Measurements from ENCODE around the gene MAP7D1. TPM values are rescaled to one million over a fixed set of nuclear protein-coding genes. Genes with fewer than 3 reads are reported as not detected.

Gene MAP7D1
- total RNA-seq, 1 donor from 2014 or later: 183 TPM

DNA sequence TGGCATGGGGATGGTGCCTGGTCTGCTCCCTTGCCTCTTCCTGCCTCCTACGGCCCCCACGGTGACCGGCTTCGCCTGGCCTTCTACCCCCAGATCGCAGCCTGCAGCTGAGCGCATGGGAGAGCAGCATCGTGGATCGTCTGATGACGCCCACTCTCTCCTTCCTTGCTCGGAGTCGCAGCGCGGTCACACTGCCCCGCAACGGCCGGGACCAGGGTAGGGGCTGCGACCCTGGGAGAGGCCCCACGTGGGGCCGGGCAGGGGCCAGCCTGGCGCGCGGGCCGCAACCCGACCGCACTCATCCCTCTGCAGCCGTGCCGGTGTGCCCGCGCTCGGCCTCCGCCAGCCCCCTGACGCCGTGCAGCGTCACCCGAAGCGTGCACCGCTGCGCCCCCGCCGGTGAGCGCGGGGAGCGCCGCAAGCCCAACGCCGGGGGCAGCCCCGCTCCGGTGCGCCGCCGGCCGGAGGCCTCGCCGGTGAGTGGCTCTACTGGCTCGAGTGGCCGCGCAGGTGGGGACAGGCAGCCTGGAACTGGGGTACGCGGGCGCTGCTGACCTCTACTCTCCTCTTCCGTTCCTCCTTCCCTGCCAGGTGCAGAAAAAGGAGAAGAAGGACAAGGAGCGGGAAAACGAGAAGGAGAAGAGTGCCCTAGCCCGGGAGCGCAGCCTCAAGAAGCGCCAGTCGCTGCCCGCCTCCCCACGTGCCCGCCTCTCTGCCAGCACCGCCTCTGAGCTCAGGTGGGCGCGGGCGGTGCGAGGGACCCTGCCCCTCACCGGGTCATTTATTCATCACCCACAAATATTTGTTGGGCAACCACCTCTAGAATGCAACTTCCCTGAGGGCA is 20.4 kb downstream of the MAP7D1 start:
- Histone ChIP-seq H3K4me3 (ENCODE audit: low read depth, low read length) (no peak overlapping the region), H3K27me3 (ENCODE audit: control insufficient read depth, insufficient read depth, low read length) (no peaks in the 10 kb centered on the region), H3K36me3 (ENCODE audit: control insufficient read depth, insufficient read depth, low read length) (peaks cover 9% of the 10 kb centered on the region)
- DNase-seq (ENCODE audit: low read depth): no peak
- TF ChIP-seq, protein P1, sequence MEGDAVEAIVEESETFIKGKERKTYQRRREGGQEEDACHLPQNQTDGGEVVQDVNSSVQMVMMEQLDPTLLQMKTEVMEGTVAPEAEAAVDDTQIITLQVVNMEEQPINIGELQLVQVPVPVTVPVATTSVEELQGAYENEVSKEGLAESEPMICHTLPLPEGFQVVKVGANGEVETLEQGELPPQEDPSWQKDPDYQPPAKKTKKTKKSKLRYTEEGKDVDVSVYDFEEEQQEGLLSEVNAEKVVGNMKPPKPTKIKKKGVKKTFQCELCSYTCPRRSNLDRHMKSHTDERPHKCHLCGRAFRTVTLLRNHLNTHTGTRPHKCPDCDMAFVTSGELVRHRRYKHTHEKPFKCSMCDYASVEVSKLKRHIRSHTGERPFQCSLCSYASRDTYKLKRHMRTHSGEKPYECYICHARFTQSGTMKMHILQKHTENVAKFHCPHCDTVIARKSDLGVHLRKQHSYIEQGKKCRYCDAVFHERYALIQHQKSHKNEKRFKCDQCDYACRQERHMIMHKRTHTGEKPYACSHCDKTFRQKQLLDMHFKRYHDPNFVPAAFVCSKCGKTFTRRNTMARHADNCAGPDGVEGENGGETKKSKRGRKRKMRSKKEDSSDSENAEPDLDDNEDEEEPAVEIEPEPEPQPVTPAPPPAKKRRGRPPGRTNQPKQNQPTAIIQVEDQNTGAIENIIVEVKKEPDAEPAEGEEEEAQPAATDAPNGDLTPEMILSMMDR (IDR thresholded peaks at IDR 0.05; ENCODE audit: insufficient read depth, low read length, poor library complexity, severe bottlenecking): no peak

DNA sequence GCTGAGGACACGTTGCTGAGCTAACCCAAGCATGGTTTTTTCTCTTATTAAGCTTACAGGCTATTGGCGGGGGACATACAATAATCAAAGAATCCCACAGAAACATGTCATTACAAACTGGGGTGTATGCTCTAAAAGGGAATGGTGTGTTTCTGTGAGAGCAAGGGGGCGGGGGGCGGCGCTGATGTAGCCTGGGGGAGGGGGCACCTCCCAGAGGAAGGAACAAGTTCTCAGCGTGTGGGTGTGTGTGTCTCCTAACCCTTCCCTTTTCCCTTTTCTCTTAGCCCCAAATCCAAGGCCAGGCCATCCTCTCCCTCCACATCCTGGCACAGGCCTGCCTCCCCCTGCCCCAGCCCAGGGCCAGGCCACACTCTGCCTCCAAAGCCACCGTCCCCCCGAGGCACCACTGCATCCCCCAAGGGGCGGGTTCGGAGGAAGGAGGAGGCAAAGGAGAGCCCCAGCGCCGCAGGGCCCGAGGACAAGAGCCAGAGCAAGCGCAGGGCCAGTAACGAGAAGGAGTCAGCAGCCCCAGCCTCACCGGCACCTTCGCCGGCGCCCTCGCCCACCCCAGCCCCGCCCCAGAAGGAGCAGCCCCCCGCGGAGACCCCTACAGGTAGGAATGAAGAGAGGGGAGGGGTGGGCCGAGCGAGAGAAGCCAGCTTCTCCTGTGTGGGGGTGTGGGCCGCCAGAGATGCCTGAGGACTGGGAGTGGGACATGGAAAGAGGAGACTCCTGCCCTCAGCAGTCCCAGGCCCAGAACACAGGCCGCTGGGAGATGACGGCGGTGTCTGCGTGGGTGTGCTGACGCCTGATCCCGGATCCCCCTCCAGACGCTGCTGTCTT is 21.9 kb downstream of the MAP7D1 start:
- Histone ChIP-seq H3K4me3 (ENCODE audit: low read depth, low read length) (no peak overlapping the region), H3K27me3 (ENCODE audit: control insufficient read depth, insufficient read depth, low read length) (no peaks in the 10 kb centered on the region), H3K36me3 (ENCODE audit: control insufficient read depth, insufficient read depth, low read length) (peaks cover 7% of the 10 kb centered on the region)
- TF ChIP-seq, protein P1 (IDR thresholded peaks at IDR 0.05; ENCODE audit: insufficient read depth, low read length, poor library complexity, severe bottlenecking): no peak
- DNase-seq (ENCODE audit: low read depth): no peak

DNA sequence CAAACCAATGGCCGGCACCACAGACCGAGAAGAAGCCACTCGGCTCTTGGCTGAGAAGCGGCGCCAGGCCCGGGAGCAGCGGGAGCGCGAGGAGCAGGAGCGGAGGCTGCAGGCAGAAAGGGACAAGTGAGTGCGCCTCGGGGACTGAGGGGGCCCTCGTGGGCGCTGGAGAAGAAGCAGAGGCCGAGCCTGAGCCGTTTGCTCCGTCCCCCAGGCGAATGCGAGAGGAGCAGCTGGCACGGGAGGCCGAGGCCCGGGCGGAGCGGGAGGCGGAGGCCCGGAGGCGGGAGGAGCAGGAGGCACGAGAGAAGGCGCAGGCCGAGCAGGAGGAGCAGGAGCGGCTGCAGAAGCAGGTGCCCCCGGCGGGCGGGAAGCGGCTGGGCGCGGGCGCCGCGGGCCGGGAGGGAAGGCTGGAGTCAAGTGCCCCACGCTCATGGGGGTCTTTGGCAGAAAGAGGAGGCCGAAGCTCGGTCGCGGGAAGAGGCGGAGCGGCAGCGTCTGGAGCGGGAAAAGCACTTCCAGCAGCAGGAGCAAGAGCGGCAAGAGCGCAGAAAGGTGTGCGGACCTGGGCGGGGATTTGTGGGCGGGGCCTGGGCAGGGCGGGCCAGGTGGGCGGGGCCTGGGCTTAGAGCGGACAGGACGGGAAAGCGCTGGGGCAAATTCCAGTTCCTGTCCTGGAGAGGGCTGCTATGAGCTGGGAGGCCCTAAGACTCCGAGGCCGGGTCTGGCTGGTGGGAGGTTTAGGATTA is 22.7 kb downstream of the MAP7D1 start:
- TF ChIP-seq, protein P1 (IDR thresholded peaks at IDR 0.05; ENCODE audit: insufficient read depth, low read length, poor library complexity, severe bottlenecking): no peak
- no peak for DNase-seq (ENCODE audit: low read depth)
- peaks cover 7% of the 10 kb centered on the region for H3K36me3 ChIP-seq (ENCODE audit: control insufficient read depth, insufficient read depth, low read length)
- H3K4me3 ChIP-seq (ENCODE audit: low read depth, low read length): no peak overlapping the region
- H3K27me3 ChIP-seq (ENCODE audit: control insufficient read depth, insufficient read depth, low read length): no peaks in the 10 kb centered on the region

DNA sequence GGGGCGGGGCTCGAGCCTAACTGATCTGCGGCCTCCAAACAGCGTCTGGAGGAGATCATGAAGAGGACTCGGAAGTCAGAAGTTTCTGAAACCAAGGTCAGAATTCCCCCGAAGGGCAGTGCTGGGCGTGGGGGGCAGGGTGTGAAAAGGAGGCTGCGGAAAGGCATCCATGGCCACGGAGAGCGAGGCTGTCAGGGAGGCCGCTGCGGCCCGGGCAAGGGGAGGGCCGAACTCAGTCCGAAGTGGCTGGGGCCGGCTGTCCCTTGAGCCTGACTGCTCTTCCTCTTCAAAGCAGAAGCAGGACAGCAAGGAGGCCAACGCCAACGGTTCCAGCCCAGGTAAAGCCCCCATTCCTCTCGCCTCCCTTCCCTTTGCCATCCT is 23.2 kb downstream of the MAP7D1 start:
- H3K4me3 ChIP-seq (ENCODE audit: low read depth, low read length): no peak overlapping the region
- H3K27me3 ChIP-seq (ENCODE audit: control insufficient read depth, insufficient read depth, low read length): no peaks in the 10 kb centered on the region
- DNase-seq (ENCODE audit: low read depth): no peak
- peaks cover 5% of the 10 kb centered on the region for H3K36me3 ChIP-seq (ENCODE audit: control insufficient read depth, insufficient read depth, low read length)
- TF ChIP-seq, protein P1 (IDR thresholded peaks at IDR 0.05; ENCODE audit: insufficient read depth, low read length, poor library complexity, severe bottlenecking): no peak

DNA sequence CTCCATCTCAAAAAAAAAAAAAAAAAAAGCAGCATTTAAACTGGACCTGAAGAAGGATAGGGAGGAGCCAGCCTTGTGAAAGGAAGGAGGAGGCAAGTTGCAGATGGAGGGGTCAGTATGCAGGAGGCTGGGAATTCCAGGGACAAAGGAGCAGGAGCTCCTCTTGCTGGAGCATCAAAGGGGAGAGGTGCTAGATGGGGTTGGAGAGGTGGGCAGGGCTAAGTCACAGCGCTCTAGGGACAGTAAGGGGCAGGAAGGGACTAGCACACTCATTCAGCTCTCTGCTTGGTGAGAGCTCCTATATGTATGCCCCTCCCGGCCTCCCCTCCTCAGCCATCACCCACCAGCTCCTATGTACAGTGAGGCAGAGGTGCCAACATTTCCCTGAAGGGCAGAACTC is 26.8 kb downstream of the MAP7D1 start:
- TF ChIP-seq, protein P1 (IDR thresholded peaks at IDR 0.05; ENCODE audit: insufficient read depth, low read length, poor library complexity, severe bottlenecking): no peak
- DNase-seq (ENCODE audit: low read depth): no peak
- peaks cover 5% of the 10 kb centered on the region for H3K36me3 ChIP-seq (ENCODE audit: control insufficient read depth, insufficient read depth, low read length)
- H3K27me3 ChIP-seq (ENCODE audit: control insufficient read depth, insufficient read depth, low read length): no peaks in the 10 kb centered on the region
- no peak overlapping the region for H3K4me3 ChIP-seq (ENCODE audit: low read depth, low read length)

Measured in kidney epithelial cell (primary cell).